Measurements from ENCODE around the gene CX3CR1.

Gene CX3CR1

GRCh38 chr3:39279745-39280517 is at the start of gene CX3CR1:
TSS of gene CX3CR1 (minus strand) at chr3:39280036. CDS start at chr3:39266509, 13,527 bp downstream.
- TF ChIP-seq ISL1 (CRISPR knock-in tag; IDR thresholded peaks at IDR 0.05) (no peak), OSR1 (CRISPR knock-in tag; IDR thresholded peaks at IDR 0.05) (no peak), ZNF70 (CRISPR knock-in tag; IDR thresholded peaks at IDR 0.05) (no peak), GLIS3 (CRISPR knock-in tag; IDR thresholded peaks at IDR 0.05) (no peak), RARB (CRISPR knock-in tag; IDR thresholded peaks at IDR 0.05) (no peak), ZNF565 (CRISPR knock-in tag; conservative IDR thresholded peaks at IDR 0.05; ENCODE audit: low read depth) (no peak), CREB5 (CRISPR knock-in tag; IDR thresholded peaks at IDR 0.05; ENCODE audit: low read depth) (no peak), BACH2 (CRISPR knock-in tag; IDR thresholded peaks at IDR 0.05; ENCODE audit: borderline replicate concordance) (no peak), CSRNP3 (CRISPR knock-in tag; IDR thresholded peaks at IDR 0.05) (no peak), POU6F1 (CRISPR knock-in tag; IDR thresholded peaks at IDR 0.05; ENCODE audit: borderline replicate concordance, low read depth) (no peak)
- no peak; the same call in 2 of the 3 replicates for ATAC-seq

GRCh38 chr3:39329493-39329892 is 49.7 kb upstream of the CX3CR1 start, which contains the start of gene CCR8:
TSS of gene CCR8 (plus strand) at chr3:39329709. CDS start at chr3:39332332, 2,623 bp downstream.
- ATAC-seq = no peak
- no peak for TF ChIP-seq ZFP3 (CRISPR knock-in tag; IDR thresholded peaks at IDR 0.05)
- no peak for TF ChIP-seq ARNTL (CRISPR knock-in tag; IDR thresholded peaks at IDR 0.05; ENCODE audit: borderline replicate concordance, low read depth)
- no peak for TF ChIP-seq CSDC2 (CRISPR knock-in tag; IDR thresholded peaks at IDR 0.05)
- TF ChIP-seq CSRNP3 (CRISPR knock-in tag; IDR thresholded peaks at IDR 0.05) = no peak
- TF ChIP-seq TOX (CRISPR knock-in tag; IDR thresholded peaks at IDR 0.05; ENCODE audit: borderline replicate concordance) = no peak
- no peak for TF ChIP-seq ZNF70 (CRISPR knock-in tag; IDR thresholded peaks at IDR 0.05)
- no peak for TF ChIP-seq TCF4 (CRISPR knock-in tag; IDR thresholded peaks at IDR 0.05; ENCODE audit: borderline replicate concordance)
- no peak for TF ChIP-seq ZNF8 (CRISPR knock-in tag; IDR thresholded peaks at IDR 0.05)
- no peak for TF ChIP-seq GLIS3 (CRISPR knock-in tag; IDR thresholded peaks at IDR 0.05)
- no peak for TF ChIP-seq OSR1 (CRISPR knock-in tag; IDR thresholded peaks at IDR 0.05)
- TF ChIP-seq ESRRG (CRISPR knock-in tag; IDR thresholded peaks at IDR 0.05) = no peak
- TF ChIP-seq RARB (CRISPR knock-in tag; IDR thresholded peaks at IDR 0.05) = no peak
- TF ChIP-seq ZC3H10 (CRISPR knock-in tag; IDR thresholded peaks at IDR 0.05) = no peak
- TF ChIP-seq PPARA (CRISPR knock-in tag; IDR thresholded peaks at IDR 0.05; ENCODE audit: borderline replicate concordance) = no peak
- no peak for TF ChIP-seq PATZ1 (CRISPR knock-in tag; IDR thresholded peaks at IDR 0.05; ENCODE audit: borderline replicate concordance)

- TF ChIP-seq ZFP30 (CRISPR knock-in tag; IDR thresholded peaks at IDR 0.05) (no peak), POU6F1 (CRISPR knock-in tag; IDR thresholded peaks at IDR 0.05; ENCODE audit: borderline replicate concordance, low read depth) (no peak), TCF4 (CRISPR knock-in tag; IDR thresholded peaks at IDR 0.05; ENCODE audit: borderline replicate concordance) (no peak), ZNF8 (CRISPR knock-in tag; IDR thresholded peaks at IDR 0.05) (no peak), PATZ1 (CRISPR knock-in tag; IDR thresholded peaks at IDR 0.05; ENCODE audit: borderline replicate concordance) (no peak), GLIS3 (CRISPR knock-in tag; IDR thresholded peaks at IDR 0.05) (no peak), ZNF70 (CRISPR knock-in tag; IDR thresholded peaks at IDR 0.05) (no peak), BACH2 (CRISPR knock-in tag; IDR thresholded peaks at IDR 0.05; ENCODE audit: borderline replicate concordance) (no peak), ZC3H10 (CRISPR knock-in tag; IDR thresholded peaks at IDR 0.05) (no peak), ISL1 (CRISPR knock-in tag; IDR thresholded peaks at IDR 0.05) (no peak), TOX (CRISPR knock-in tag; IDR thresholded peaks at IDR 0.05; ENCODE audit: borderline replicate concordance) (no peak), SNAI2 (CRISPR knock-in tag; IDR thresholded peaks at IDR 0.05) (no peak), ZNF565 (CRISPR knock-in tag; conservative IDR thresholded peaks at IDR 0.05; ENCODE audit: low read depth) (no peak), CSDC2 (CRISPR knock-in tag; IDR thresholded peaks at IDR 0.05) (no peak), PPARA (CRISPR knock-in tag; IDR thresholded peaks at IDR 0.05; ENCODE audit: borderline replicate concordance) (no peak)
- no peak for ATAC-seq
Observed at GRCh38 chr3:39327746-39328349, 48.0 kb upstream of the CX3CR1 start.
